Measurements from ENCODE around the gene CCN6.
A peak's percentile ranks its signal among the peaks of the same experiment; 100 is the strongest.

CCN6 gene

DNA sequence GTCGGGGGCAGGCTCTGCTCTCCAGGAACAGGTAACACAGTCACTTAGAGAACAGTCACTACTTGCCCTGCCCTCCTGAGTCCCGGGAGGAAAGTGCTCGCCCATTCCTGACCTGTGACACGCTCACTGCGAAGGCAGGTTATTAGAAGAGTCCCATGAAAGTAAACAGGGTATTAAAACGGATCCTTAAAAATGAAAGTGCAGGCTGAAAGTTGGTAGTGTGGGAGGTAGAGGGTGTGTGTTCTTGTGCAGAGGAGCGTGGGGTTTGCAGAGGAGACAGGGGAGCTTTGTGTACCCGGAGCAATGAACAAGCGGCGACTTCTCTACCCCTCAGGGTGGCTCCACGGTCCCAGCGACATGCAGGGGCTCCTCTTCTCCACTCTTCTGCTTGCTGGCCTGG, at the start of gene CCN6:
Gene CCN6 (plus strand): TSS at position 104 of the 400 bp plus-strand sequence. CDS start 254 bp downstream, at position 358.
- ChIA-PET POLR2A (no interaction called here), CTCF (interaction anchor here (1.2 to 1.6 kb wide), 2 partner anchors 9 to 14 kb away, joined by 3 to 4 read pairs; no protein-coding TSS in a partner anchor)
- Histone ChIP-seq H3K36me3 (ENCODE audit: control insufficient read depth in 2 of 2, insufficient read depth in 1 of 2, low read length in 2 of 2) (no peaks in the 10 kb centered on the region), H3K4me3 (ENCODE audit: low read depth, low read length) (no peak within 1 kb of the TSS), H3K27ac (ENCODE audit: extremely low read depth, low read depth, low read length) (no peak within 1 kb of the TSS), H3K9me3 (ENCODE audit: control insufficient read depth, insufficient read depth, low read depth, low read length) (no peaks in the 10 kb centered on the region), H3K4me1 (ENCODE audit: control insufficient read depth, insufficient read depth, low read length) (no peaks in the 10 kb centered on the region)
- no peak for TF ChIP-seq KLF1 (tag by site-specific recombination; IDR thresholded peaks at IDR 0.05)
- no peak for TF ChIP-seq ZNF302 (tag by site-specific recombination; IDR thresholded peaks at IDR 0.05; ENCODE audit: low read depth)
- TF ChIP-seq ZNF561 (tag by site-specific recombination; IDR thresholded peaks at IDR 0.05; ENCODE audit: borderline replicate concordance): no peak
- TF ChIP-seq FEZF1 (tag by site-specific recombination; IDR thresholded peaks at IDR 0.05): no peak
- TF ChIP-seq ZNF792 (tag by site-specific recombination; IDR thresholded peaks at IDR 0.05): no peak
- no peak for TF ChIP-seq ZNF223 (tag by site-specific recombination; IDR thresholded peaks at IDR 0.05)
- TF ChIP-seq SCRT1 (tag by site-specific recombination; IDR thresholded peaks at IDR 0.05; ENCODE audit: borderline replicate concordance): no peak
- no peak for TF ChIP-seq SP3 (tag by site-specific recombination; IDR thresholded peaks at IDR 0.05)
- no peak for TF ChIP-seq ZNF18 (tag by site-specific recombination; IDR thresholded peaks at IDR 0.05)
- TF ChIP-seq ZNF76 (tag by site-specific recombination; IDR thresholded peaks at IDR 0.05; ENCODE audit: borderline replicate concordance, low read depth): no peak
- no peak for TF ChIP-seq ZBTB21 (tag by site-specific recombination; IDR thresholded peaks at IDR 0.05)
- no peak for TF ChIP-seq ZNF529 (tag by site-specific recombination; IDR thresholded peaks at IDR 0.05; ENCODE audit: insufficient replicate concordance)
- TF ChIP-seq OVOL3 (tag by site-specific recombination; IDR thresholded peaks at IDR 0.05): no peak
- TF ChIP-seq ZNF350 (tag by site-specific recombination; IDR thresholded peaks at IDR 0.05): no peak
- TF ChIP-seq, protein P1, sequence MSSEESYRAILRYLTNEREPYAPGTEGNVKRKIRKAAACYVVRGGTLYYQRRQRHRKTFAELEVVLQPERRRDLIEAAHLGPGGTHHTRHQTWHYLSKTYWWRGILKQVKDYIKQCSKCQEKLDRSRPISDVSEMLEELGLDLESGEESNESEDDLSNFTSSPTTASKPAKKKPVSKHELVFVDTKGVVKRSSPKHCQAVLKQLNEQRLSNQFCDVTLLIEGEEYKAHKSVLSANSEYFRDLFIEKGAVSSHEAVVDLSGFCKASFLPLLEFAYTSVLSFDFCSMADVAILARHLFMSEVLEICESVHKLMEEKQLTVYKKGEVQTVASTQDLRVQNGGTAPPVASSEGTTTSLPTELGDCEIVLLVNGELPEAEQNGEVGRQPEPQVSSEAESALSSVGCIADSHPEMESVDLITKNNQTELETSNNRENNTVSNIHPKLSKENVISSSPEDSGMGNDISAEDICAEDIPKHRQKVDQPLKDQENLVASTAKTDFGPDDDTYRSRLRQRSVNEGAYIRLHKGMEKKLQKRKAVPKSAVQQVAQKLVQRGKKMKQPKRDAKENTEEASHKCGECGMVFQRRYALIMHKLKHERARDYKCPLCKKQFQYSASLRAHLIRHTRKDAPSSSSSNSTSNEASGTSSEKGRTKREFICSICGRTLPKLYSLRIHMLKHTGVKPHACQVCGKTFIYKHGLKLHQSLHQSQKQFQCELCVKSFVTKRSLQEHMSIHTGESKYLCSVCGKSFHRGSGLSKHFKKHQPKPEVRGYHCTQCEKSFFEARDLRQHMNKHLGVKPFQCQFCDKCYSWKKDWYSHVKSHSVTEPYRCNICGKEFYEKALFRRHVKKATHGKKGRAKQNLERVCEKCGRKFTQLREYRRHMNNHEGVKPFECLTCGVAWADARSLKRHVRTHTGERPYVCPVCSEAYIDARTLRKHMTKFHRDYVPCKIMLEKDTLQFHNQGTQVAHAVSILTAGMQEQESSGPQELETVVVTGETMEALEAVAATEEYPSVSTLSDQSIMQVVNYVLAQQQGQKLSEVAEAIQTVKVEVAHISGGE (tag by site-specific recombination; conservative IDR thresholded peaks at IDR 0.05; ENCODE audit: low read depth): no peak
- TF ChIP-seq ZNF2 (tag by site-specific recombination; IDR thresholded peaks at IDR 0.05): no peak
- no peak for TF ChIP-seq KLF10 (tag by site-specific recombination; IDR thresholded peaks at IDR 0.05)
- TF ChIP-seq, protein P2, sequence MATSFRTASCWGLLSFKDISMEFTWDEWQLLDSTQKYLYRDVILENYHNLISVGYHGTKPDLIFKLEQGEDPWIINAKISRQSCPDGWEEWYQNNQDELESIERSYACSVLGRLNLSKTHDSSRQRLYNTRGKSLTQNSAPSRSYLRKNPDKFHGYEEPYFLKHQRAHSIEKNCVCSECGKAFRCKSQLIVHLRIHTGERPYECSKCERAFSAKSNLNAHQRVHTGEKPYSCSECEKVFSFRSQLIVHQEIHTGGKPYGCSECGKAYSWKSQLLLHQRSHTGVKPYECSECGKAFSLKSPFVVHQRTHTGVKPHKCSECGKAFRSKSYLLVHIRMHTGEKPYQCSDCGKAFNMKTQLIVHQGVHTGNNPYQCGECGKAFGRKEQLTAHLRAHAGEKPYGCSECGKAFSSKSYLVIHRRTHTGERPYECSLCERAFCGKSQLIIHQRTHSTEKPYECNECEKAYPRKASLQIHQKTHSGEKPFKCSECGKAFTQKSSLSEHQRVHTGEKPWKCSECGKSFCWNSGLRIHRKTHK (tag by site-specific recombination; IDR thresholded peaks at IDR 0.05): no peak

GRCh38 chr6:112004201-112005012, 49.5 kb upstream of the CCN6 start:
- CTCF ChIA-PET: interaction anchor here (0.7 to 2.0 kb wide), 4 partner anchors 25 to 294 kb away, joined by 3 to 7 read pairs (median 4); no protein-coding TSS in a partner anchor

More at GRCh38 chr6:112004201-112005012, 49.5 kb upstream of the CCN6 start:
- Histone ChIP-seq H3K4me1 (ENCODE audit: control insufficient read depth, insufficient read depth, low read length) (no peaks in the 10 kb centered on the region), H3K36me3 (ENCODE audit: control insufficient read depth in 2 of 2, insufficient read depth in 1 of 2, low read length in 2 of 2) (no peaks in the 10 kb centered on the region), H3K27ac (ENCODE audit: extremely low read depth, low read depth, low read length) (no peak overlapping the region), H3K9me3 (ENCODE audit: control insufficient read depth, insufficient read depth, low read depth, low read length) (no peaks in the 10 kb centered on the region), H3K4me3 (ENCODE audit: low read depth, low read length) (no peak overlapping the region)
- TF ChIP-seq, protein P3, sequence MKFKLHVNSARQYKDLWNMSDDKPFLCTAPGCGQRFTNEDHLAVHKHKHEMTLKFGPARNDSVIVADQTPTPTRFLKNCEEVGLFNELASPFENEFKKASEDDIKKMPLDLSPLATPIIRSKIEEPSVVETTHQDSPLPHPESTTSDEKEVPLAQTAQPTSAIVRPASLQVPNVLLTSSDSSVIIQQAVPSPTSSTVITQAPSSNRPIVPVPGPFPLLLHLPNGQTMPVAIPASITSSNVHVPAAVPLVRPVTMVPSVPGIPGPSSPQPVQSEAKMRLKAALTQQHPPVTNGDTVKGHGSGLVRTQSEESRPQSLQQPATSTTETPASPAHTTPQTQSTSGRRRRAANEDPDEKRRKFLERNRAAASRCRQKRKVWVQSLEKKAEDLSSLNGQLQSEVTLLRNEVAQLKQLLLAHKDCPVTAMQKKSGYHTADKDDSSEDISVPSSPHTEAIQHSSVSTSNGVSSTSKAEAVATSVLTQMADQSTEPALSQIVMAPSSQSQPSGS (tag by site-specific recombination; IDR thresholded peaks at IDR 0.05; ENCODE audit: low read depth): peak; percentile 81
- no peak for TF ChIP-seq ZNF184 (tag by site-specific recombination; IDR thresholded peaks at IDR 0.05)
- POLR2A ChIA-PET: no interaction called here

Measured in HEK293 (cell line).